Activated CD8-positive, alpha-beta T cell treated with anti-CD3 and anti-CD28 coated beads for 36 hours (primary cell): ENCODE measurements around the gene RNF5. TPM values are rescaled to one million over a fixed set of nuclear protein-coding genes. Genes with fewer than 3 reads are reported as not detected.
A peak's percentile ranks its signal among the peaks of the same experiment; 100 is the strongest.
"Not testable (repeated sequence)": the region's sequence is repeated elsewhere in the genome, so short reads cannot be mapped to it uniquely, and the experiment has no call there.

Experiments
- ATAC-seq: fragments of 200-7000 bp; cut with Tn5 transposase; one replicate; pipeline ENCODE4 v1.10.0; 2021; ENCODE audit warnings: mild to moderate bottlenecking, moderate library complexity
- CTCF ChIA-PET: fragments of 350-600 bp; sonication (Branson Sonifier 250); formaldehyde crosslinking; loops from one replicate; lab custom pipeline; 2021; ENCODE audit warnings: antibody characterized with exemption; lab: Charles Lee
- POLR2A ChIA-PET: fragments of 350-600 bp; sonication (Branson Sonifier 250); formaldehyde crosslinking; loops from one replicate; lab custom pipeline; 2021; ENCODE audit warnings: antibody characterized with exemption; lab: Charles Lee
- DNase-seq: peaks from one replicate; pipeline ENCODE4 v3.0.0-alpha.2; 2020
- H3K27ac Mint-ChIP-seq: one replicate; pipeline ENCODE4 v1.8.0; 2021; ENCODE audit warnings: mild to moderate bottlenecking, mixed read lengths
- H3K27me3 Mint-ChIP-seq: one replicate; pipeline ENCODE4 v1.8.0; 2021; ENCODE audit warnings: mixed read lengths
- H3K36me3 Mint-ChIP-seq: one replicate; pipeline ENCODE4 v1.8.0; 2021; ENCODE audit warnings: low read depth, mixed read lengths
- H3K4me1 Mint-ChIP-seq: one replicate; pipeline ENCODE4 v1.8.0; 2021; ENCODE audit warnings: low read depth, mixed read lengths
- H3K4me3 Mint-ChIP-seq: one replicate; pipeline ENCODE4 v1.8.0; 2021; ENCODE audit warnings: mild to moderate bottlenecking, moderate library complexity, mixed read lengths
- H3K9me3 Mint-ChIP-seq: one replicate; pipeline ENCODE4 v1.8.0; 2021; ENCODE audit warnings: mixed read lengths
- CTCF ChIP-seq: fragments of 200-600 bp; IDR thresholded peaks from one replicate; pipeline ENCODE4 v1.8.0; 2022; ENCODE audit warnings: antibody characterized with exemption, mild to moderate bottlenecking
- intact Hi-C: fragments of 100-400 bp; cut with micrococcal nuclease; formaldehyde crosslinking; loops from one replicate; pipeline ENCODE4 v1.10.0; 2022
- total RNA-seq, 2 experiments: library from RNA; stranded (reverse); gene quantifications; one replicate each; pipeline ENCODE4 v1.2.3, GENCODE V29; 2021

RNF5 gene
- total RNA-seq, 2 experiments from 2014 or later, result 55.4 to 57.9 TPM

- peaks cover 38% of the 10 kb centered on the region for H3K4me1 Mint-ChIP-seq
- H3K4me3 Mint-ChIP-seq, result peak within 1 kb of the TSS; percentile 97
- POLR2A ChIA-PET, result interaction anchor here (0.8 to 7.2 kb wide), 6 partner anchors 14 to 779 kb away, joined by 3 to 72 read pairs (median 3); partner anchors contain the start of genes AGPAT1, ATF6B, PSMB9 and RNF5
- H3K36me3 Mint-ChIP-seq, result peaks cover 23% of the 10 kb centered on the region
- intact Hi-C loops, result no loop called here
- H3K27me3 Mint-ChIP-seq, result no peaks in the 10 kb centered on the region
- ATAC-seq, result no peak
- CTCF ChIA-PET, result interaction anchor here (0.8 to 4.4 kb wide), 4 partner anchors 13 to 761 kb away, joined by 3 to 32 read pairs (median 3); partner anchors contain the start of gene HLA-DMA
- H3K9me3 Mint-ChIP-seq, result no peaks in the 10 kb centered on the region
- TF ChIP-seq CTCF, result no peak
- H3K27ac Mint-ChIP-seq, result peak within 1 kb of the TSS; percentile 99
- DNase-seq, result peak; percentile 63
Observed at GRCh38 chr6:32192608-32193039, 14.4 kb downstream of the RNF5 start, which contains the start of gene GPSM3. GPSM3 (minus strand) TSS chr6:32192643; CDS start chr6:32192513, 130 bp downstream.

GRCh38 chr6:32193096-32193495 is 14.9 kb downstream of the RNF5 start:
- intact Hi-C loops, ATAC-seq, H3K9me3 Mint-ChIP-seq, H3K27me3 Mint-ChIP-seq, DNase-seq: not testable (repeated sequence)
- Mint-ChIP-seq H3K36me3 (peaks cover 21% of the 10 kb centered on the region), H3K4me3 (peak overlapping the region; percentile 97), H3K4me1 (peaks cover 33% of the 10 kb centered on the region), H3K27ac (peak overlapping the region; percentile 99)
- POLR2A ChIA-PET, result interaction anchor here (1.0 to 7.2 kb wide), 4 partner anchors 14 to 645 kb away, joined by 3 to 72 read pairs (median 3); partner anchors contain the start of genes AGPAT1, ATF6B, RNF5 and TAP2
- CTCF ChIA-PET, result interaction anchor here (0.8 to 4.4 kb wide), 4 partner anchors 14 to 760 kb away, joined by 3 to 32 read pairs (median 3); partner anchors contain the start of gene HLA-DMA

DNA sequence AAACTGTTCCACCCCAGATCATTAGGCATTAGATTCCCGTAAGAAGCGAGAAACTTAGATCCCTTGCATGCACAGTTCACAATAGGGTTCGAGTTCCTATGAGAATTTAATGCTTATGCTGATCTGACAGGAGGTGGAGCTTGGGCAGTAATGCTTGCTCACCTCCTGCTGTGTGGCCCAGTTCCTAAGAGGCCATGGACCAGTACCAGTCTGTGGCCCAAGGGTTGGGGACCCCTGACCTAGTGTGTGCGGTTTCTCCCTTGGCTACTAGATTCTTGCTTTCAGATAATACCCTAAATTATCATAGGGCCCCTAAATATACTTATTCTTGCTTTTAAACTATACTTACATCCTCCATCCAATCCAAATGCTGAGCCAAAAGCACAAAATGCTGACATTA is 16.2 kb downstream of the RNF5 start:
- Mint-ChIP-seq H3K27ac (peak overlapping the region; percentile 99), H3K27me3 (no peaks in the 10 kb centered on the region), H3K36me3 (peaks cover 8% of the 10 kb centered on the region), H3K9me3 (no peaks in the 10 kb centered on the region), H3K4me1 (peaks cover 22% of the 10 kb centered on the region), H3K4me3 (peak overlapping the region; percentile 94)
- TF ChIP-seq CTCF, result no peak
- ATAC-seq (no peak), DNase-seq (no peak)
- ChIA-PET POLR2A (interaction anchor here (1.6 to 2.0 kb wide), 2 partner anchors 17 to 22 kb away, joined by 4 to 13 read pairs; partner anchors contain the start of genes AGPAT1 and RNF5), CTCF (interaction anchor here (1.5 to 4.4 kb wide), 2 partner anchors 65 to 77 kb away, joined by 10 to 32 read pairs; partner anchors contain the start of genes ATF6B and FKBPL)
- intact Hi-C loops, result loop anchor here (2.0 kb wide), 2 partner anchors 16 to 64 kb away; partner anchors contain the start of genes FKBPL and RNF5

DNA sequence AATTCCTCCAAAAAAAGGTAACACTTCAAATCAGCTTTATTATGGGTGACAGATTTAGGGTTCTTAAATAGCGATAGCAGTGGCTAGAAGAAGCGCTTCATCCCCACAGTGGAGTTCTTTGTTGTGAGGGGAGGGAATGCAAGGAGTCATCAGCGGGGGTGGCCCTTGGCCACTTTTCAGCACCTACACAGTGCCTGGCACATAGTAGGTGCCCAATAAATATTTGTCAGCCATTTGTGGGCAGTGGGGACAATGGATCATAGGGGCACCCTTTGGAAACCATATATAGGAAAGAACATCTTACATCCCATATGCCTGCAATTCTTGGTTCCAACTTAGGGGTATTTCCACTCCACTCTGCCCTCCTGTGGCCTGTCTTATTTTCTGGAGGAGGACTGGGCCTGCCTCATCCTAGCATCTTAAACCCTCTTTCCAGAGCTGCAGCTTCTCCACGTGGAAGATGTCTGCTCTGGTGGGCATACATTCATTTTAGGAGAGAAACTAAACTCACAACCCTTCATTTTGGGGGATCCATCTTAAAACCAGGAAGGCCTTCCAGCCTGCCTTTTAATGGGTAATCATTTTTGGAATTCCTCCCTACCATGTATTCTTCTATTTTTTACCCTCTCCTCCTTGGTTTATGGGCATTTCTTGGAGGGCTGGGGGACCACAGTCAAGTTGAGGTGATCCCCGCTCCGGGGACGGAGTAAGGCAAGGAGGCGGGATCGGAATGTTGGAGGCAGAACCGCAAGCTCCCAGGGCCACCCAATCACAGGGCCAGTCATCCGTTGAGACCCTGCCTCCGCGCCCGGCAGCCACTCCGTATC is 16.8 kb downstream of the RNF5 start:
- ChIA-PET POLR2A (interaction anchor here (1.0 to 2.0 kb wide), 5 partner anchors 8 to 65 kb away, joined by 3 to 13 read pairs (median 4); partner anchors contain the start of genes AGPAT1, FKBPL and RNF5), CTCF (interaction anchor here (0.8 to 4.4 kb wide), 10 partner anchors 16 to 77 kb away, joined by 3 to 32 read pairs (median 4); partner anchors contain the start of genes AGPAT1, ATF6B and FKBPL)
- peaks cover 22% of the 10 kb centered on the region for H3K4me1 Mint-ChIP-seq
- H3K36me3 Mint-ChIP-seq, result peaks cover 7% of the 10 kb centered on the region
- H3K9me3 Mint-ChIP-seq, result no peaks in the 10 kb centered on the region
- H3K27me3 Mint-ChIP-seq, result no peaks in the 10 kb centered on the region
- ATAC-seq (no peak), DNase-seq (peak; percentile 59)
- peak overlapping the region; percentile 94 for H3K4me3 Mint-ChIP-seq
- intact Hi-C loops, result loop anchor here (2.0 kb wide), 2 partner anchors 16 to 64 kb away; partner anchors contain the start of genes FKBPL and RNF5
- peak overlapping the region; percentile 99 for H3K27ac Mint-ChIP-seq
- TF ChIP-seq CTCF, result peak; percentile 68

DNA sequence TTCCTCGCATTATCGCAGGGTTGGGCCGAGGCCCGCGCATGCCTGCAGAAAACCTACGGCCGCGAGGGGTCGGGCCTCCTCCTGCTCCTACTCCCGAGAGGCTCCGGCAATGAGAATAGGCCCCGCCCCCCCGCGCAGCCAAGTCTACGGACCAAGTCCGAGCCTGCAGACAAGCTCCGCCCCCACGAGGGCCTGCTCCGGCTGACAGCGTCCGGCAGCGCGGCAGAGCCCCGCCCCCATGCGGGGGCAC is 17.4 kb downstream of the RNF5 start:
- Mint-ChIP-seq H3K4me1 (peaks cover 22% of the 10 kb centered on the region), H3K9me3 (no peaks in the 10 kb centered on the region), H3K36me3 (peaks cover 7% of the 10 kb centered on the region), H3K4me3 (peak overlapping the region; percentile 94), H3K27ac (peak overlapping the region; percentile 99), H3K27me3 (no peaks in the 10 kb centered on the region)
- DNase-seq, result peak; percentile 100
- intact Hi-C loops, result loop anchor here (2.0 kb wide), 2 partner anchors 17 to 65 kb away; partner anchors contain the start of genes FKBPL and RNF5
- TF ChIP-seq CTCF, result no peak
- CTCF ChIA-PET, result interaction anchor here (0.8 to 4.4 kb wide), 10 partner anchors 16 to 78 kb away, joined by 3 to 32 read pairs (median 4); partner anchors contain the start of genes AGPAT1, ATF6B and FKBPL
- POLR2A ChIA-PET, result interaction anchor here (1.0 to 2.0 kb wide), 5 partner anchors 9 to 66 kb away, joined by 3 to 13 read pairs (median 4); partner anchors contain the start of genes AGPAT1, FKBPL and RNF5
- peak; percentile 88 for ATAC-seq
